ENCODE measurements around the gene DOCK9. TPM values are rescaled to one million over a fixed set of nuclear protein-coding genes. Genes with fewer than 3 reads are reported as not detected.

DOCK9 gene
- total RNA-seq, 1 experiment from 2014 or later: 31.7 TPM

DNA sequence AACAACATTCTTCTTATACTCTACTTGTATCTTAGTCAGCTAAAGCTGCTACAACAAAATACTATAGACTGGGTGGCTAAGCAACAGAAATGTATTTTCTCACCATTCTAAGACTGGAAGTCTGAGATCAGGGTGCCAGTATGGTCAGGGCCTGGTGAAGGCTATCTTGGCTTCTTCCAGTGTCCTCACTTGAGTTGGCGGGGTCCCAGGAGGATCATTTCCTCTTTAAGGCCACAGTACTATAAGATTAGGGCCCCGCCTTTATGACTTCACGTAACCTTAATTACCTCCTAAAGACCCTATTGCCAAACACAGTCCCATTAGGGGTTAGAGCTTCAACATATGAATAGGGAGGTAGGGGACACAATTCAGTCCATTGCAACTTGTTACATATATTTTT lies 30.7 kb upstream of the DOCK9 start:
- H2AFZ ChIP-seq (ENCODE audit: low read length): no peak overlapping the region
- H3K36me3 ChIP-seq (ENCODE audit: low read depth, low read length): no peaks in the 10 kb centered on the region
- no peaks in the 10 kb centered on the region for H3K9me3 ChIP-seq (ENCODE audit: low read length)
- H3K4me1 ChIP-seq (ENCODE audit: insufficient read depth, low read length): no peaks in the 10 kb centered on the region
- no peaks in the 10 kb centered on the region for H3K79me2 ChIP-seq (ENCODE audit: low read length)
- DNase-seq (no peak), ATAC-seq (no peak)
- H4K20me1 ChIP-seq (ENCODE audit: low read length): no peaks in the 10 kb centered on the region
- H3K4me3 ChIP-seq (ENCODE audit: low read length): no peak overlapping the region
- intact Hi-C loops (cut with micrococcal nuclease): no loop called here
- H3K4me2 ChIP-seq (ENCODE audit: low read length): no peak overlapping the region
- no peaks in the 10 kb centered on the region for H3F3A ChIP-seq (ENCODE audit: low read length, unreplicated experiment)
- no peaks in the 10 kb centered on the region for H3K27me3 ChIP-seq (ENCODE audit: low read length)
- ChIA-PET POLR2A (ENCODE audit: unreplicated experiment) (no interaction called here), CTCF (no interaction called here)
- BruUV-seq (replicated peaks): no TSS peak
- no peak overlapping the region for H3K27ac ChIP-seq (ENCODE audit: low read length)
- H3K9ac ChIP-seq (ENCODE audit: low read length): no peak overlapping the region
- TF ChIP-seq EZH2phosphoT487 (IDR thresholded peaks at IDR 0.05; ENCODE audit: borderline replicate concordance, low read length): no peak
- TF ChIP-seq CTCF (conservative IDR thresholded peaks at IDR 0.05; ENCODE audit: low read depth, low read length): no peak
- no peak for TF ChIP-seq EZH2 (IDR thresholded peaks at IDR 0.05; ENCODE audit: low read length, unreplicated experiment)
- no peaks in the 10 kb centered on the region for H3K9me2 ChIP-seq (replicated peaks; ENCODE audit: low read length)

GRCh38 chr13:99007414-99007986 lies 29.6 kb upstream of the DOCK9 start:
- intact Hi-C loops (cut with micrococcal nuclease): no loop called here
- no TSS peak for BruUV-seq (replicated peaks)
- ChIA-PET POLR2A (ENCODE audit: unreplicated experiment) (no interaction called here), CTCF (no interaction called here)
- DNase-seq: no peak
- no peak overlapping the region for H3K9ac ChIP-seq (ENCODE audit: low read length)
- no peaks in the 10 kb centered on the region for H3K79me2 ChIP-seq (ENCODE audit: low read length)
- H3F3A ChIP-seq (ENCODE audit: low read length, unreplicated experiment): no peaks in the 10 kb centered on the region
- H2AFZ ChIP-seq (ENCODE audit: low read length): no peak overlapping the region
- no peaks in the 10 kb centered on the region for H3K4me1 ChIP-seq (ENCODE audit: insufficient read depth, low read length)
- no peaks in the 10 kb centered on the region for H3K27me3 ChIP-seq (ENCODE audit: low read length)
- H3K9me2 ChIP-seq (replicated peaks; ENCODE audit: low read length): no peaks in the 10 kb centered on the region
- H3K4me3 ChIP-seq (ENCODE audit: low read length): no peak overlapping the region
- no peak for TF ChIP-seq EZH2 (IDR thresholded peaks at IDR 0.05; ENCODE audit: low read length, unreplicated experiment)
- no peak for TF ChIP-seq CTCF (conservative IDR thresholded peaks at IDR 0.05; ENCODE audit: low read depth, low read length)
- no peak for TF ChIP-seq EZH2phosphoT487 (IDR thresholded peaks at IDR 0.05; ENCODE audit: borderline replicate concordance, low read length)
- no peak for ATAC-seq
- H4K20me1 ChIP-seq (ENCODE audit: low read length): no peaks in the 10 kb centered on the region
- H3K4me2 ChIP-seq (ENCODE audit: low read length): no peak overlapping the region
- H3K36me3 ChIP-seq (ENCODE audit: low read depth, low read length): no peaks in the 10 kb centered on the region
- no peak overlapping the region for H3K27ac ChIP-seq (ENCODE audit: low read length)
- no peaks in the 10 kb centered on the region for H3K9me3 ChIP-seq (ENCODE audit: low read length)

GRCh38 chr13:99005609-99006008 lies 27.7 kb upstream of the DOCK9 start:
- POLR2A ChIA-PET (ENCODE audit: unreplicated experiment): no interaction called here

More at GRCh38 chr13:99005609-99006008, 27.7 kb upstream of the DOCK9 start:
- DNase-seq (no peak), ATAC-seq (no peak)
- Histone ChIP-seq H3F3A (ENCODE audit: low read length, unreplicated experiment) (no peaks in the 10 kb centered on the region), H3K9me3 (ENCODE audit: low read length) (no peaks in the 10 kb centered on the region), H3K27me3 (ENCODE audit: low read length) (no peaks in the 10 kb centered on the region), H3K4me2 (ENCODE audit: low read length) (no peak overlapping the region), H3K4me3 (ENCODE audit: low read length) (no peak overlapping the region), H3K9ac (ENCODE audit: low read length) (no peak overlapping the region), H3K9me2 (replicated peaks; ENCODE audit: low read length) (no peaks in the 10 kb centered on the region), H3K79me2 (ENCODE audit: low read length) (no peaks in the 10 kb centered on the region), H3K36me3 (ENCODE audit: low read depth, low read length) (no peaks in the 10 kb centered on the region), H2AFZ (ENCODE audit: low read length) (no peak overlapping the region), H3K4me1 (ENCODE audit: insufficient read depth, low read length) (no peaks in the 10 kb centered on the region), H4K20me1 (ENCODE audit: low read length) (no peaks in the 10 kb centered on the region), H3K27ac (ENCODE audit: low read length) (no peak overlapping the region)
- intact Hi-C loops (cut with micrococcal nuclease): no loop called here
- BruUV-seq (replicated peaks): no TSS peak
- CTCF ChIA-PET: no interaction called here
- TF ChIP-seq CTCF (conservative IDR thresholded peaks at IDR 0.05; ENCODE audit: low read depth, low read length) (no peak), EZH2 (IDR thresholded peaks at IDR 0.05; ENCODE audit: low read length, unreplicated experiment) (no peak), EZH2phosphoT487 (IDR thresholded peaks at IDR 0.05; ENCODE audit: borderline replicate concordance, low read length) (no peak)
